NCI-H774 (cell line): ENCODE measurements around the gene TAF3.

Experiments
- DNase-seq: peaks from one replicate; lab custom pipeline; 2025; lab: John Stamatoyannopoulos, UW

TAF3 gene

GRCh38 chr10:8059191-8059936 lies 241.1 kb downstream of the TAF3 start:
- DNase-seq, result no peak

- DNase-seq, result no peak
These were observed 241.9 kb downstream of the TAF3 start for GRCh38 chr10:8060010-8060703.

DNA sequence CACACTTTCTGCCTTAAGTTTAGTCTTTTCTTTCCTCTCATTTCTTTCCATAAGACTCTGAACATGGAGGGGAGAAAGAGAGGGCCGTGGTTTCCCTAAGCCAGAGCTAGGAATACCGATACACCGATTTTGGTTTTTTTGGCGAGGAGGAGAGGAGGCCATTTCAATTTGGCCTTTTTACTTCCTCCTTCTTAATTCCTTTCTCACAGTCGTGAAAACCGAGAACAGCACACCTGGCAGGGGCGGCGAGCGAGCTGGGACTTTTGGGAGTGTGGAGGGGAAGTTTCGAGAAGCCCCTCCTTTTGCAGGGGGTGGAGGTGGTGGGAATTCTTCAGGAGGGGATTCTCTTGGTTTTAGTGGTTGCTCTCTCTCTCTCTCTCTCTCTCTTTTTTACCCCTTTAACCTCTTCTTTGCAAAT lies 242.4 kb downstream of the TAF3 start:
- DNase-seq, result no peak

- DNase-seq, result no peak
These were observed 243.2 kb downstream of the TAF3 start for GRCh38 chr10:8061274-8062211.

DNA sequence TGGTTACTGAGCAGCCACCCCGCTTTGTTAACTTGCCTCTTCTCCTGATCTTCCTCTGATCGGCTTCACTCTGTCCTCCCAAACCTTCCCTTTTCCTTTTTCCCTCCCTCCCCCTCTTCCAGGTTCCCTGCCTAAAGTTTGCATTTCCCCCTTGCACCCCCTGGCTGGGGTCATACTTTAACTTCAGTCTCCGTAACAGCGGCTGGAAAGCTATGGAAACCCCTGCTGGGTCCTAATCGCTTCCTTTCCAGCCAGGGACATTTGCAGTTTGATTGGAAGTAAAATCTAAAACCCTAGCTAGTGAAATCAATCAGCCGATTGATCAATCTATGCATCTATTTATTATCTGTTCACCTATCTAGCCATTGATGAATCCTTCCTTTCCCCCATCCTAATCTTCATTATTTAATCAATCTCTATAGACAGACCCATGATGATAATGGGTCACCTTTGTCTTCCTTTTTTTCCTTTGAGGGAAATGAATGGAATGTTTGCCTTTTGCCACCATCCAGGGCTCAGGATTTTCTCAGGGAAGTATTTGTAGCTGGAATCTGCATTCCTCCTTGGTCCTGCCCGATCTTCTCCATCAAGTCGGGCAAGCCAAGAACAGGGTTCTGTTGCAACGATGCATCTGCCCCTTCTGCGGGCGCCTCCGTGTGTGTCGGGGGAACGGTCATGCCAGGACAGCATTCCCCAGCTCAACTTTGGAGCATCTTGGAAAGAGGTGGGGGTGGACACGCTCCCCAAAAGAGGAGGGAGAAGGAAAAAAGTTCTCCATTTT lies 245.0 kb downstream of the TAF3 start:
- no peak for DNase-seq

DNA sequence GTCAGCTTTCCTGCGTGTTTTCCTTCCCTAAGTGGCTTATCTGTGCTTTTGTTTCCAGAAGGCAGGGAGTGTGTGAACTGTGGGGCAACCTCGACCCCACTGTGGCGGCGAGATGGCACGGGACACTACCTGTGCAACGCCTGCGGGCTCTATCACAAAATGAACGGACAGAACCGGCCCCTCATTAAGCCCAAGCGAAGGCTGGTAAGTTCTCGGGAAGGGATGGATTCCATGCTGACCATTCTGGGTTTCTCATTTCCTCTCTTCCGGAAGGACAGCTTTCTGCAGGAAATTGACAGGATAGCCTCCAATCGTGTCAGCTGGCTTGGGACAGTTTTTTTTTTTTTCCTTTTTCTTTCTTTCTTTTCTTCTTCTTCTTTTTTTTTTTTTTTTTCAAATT lies 245.6 kb downstream of the TAF3 start:
- no peak for DNase-seq

DNA sequence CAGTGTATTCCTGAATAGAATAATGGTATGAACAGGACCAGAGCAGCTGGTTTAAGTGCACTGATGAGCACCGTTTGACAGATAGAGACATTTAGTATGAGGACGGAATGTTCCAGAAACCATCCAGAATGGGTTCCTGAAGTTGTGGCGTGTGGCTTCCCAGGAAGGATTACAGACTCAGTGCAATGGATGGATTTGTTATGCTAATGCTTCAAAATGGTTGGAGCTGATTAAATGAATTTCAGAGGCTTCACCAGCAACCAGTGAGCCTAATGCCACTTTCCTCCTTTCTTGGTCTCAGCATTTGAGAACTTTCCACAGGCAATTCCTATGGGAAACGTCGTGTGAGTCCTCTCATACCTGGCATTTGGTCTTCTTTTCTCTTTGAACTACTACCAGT lies 246.1 kb downstream of the TAF3 start:
- DNase-seq, result no peak

GRCh38 chr10:8065651-8066050 lies 247.3 kb downstream of the TAF3 start:
- no peak for DNase-seq

- DNase-seq, result no peak
These were observed 247.8 kb downstream of the TAF3 start for GRCh38 chr10:8066124-8066523.
